Activated CD4-positive, alpha-beta T cell treated with anti-CD3 and anti-CD28 coated beads for 48 hours (primary cell): ENCODE data around the gene GPR39.

Source experiments
- DNase-seq: peaks from one replicate; pipeline ENCODE4 v3.0.0-alpha.2; 2020

Gene GPR39

GRCh38 chr2:132448331-132448730 is 31.7 kb downstream of the GPR39 start:
- no peak for DNase-seq

DNA sequence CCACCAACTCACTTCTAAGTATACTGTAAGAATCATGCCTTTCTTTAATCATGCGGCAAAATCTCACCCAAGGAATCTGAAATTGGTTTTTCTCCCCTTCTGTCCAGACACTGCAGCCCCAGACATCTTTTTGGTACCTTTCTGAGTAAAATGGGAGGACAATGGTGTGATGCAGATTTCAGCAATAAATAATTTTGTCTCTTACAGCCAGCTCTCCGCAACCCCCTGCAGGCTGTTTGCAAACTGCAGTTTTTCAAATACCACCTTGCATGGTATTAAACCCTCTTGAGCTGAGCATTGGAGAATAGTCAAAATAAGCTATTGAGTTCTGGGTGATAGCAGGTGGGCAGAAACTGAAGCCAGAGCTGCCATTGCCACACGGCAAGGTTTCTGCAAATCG is 32.2 kb downstream of the GPR39 start:
- DNase-seq = no peak

- no peak for DNase-seq
These were observed 33.3 kb downstream of the GPR39 start for GRCh38 chr2:132449868-132450267.

DNA sequence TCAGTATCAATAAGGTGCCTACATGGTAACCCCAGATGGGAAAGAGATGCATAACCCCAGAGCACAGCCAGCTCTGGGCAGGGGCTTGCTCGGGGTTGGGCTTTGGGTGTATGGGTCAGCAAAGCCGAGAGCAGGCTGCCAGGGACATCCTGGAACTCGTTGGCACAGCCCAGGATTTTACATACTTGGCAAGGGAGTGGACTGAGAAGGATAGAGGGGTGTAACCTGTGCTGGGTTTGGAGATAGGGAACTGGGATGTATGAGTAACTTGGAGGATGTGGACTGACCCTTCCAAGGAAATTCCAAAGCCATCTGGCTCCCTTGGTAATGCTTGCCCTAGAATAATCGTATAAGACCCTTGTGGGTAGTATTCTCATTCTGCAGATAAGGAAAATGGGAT is 44.2 kb downstream of the GPR39 start:
- DNase-seq = no peak

GRCh38 chr2:132462236-132462635 is 45.6 kb downstream of the GPR39 start:
- no peak for DNase-seq

GRCh38 chr2:132463719-132464118 is 47.1 kb downstream of the GPR39 start:
- no peak for DNase-seq

DNA sequence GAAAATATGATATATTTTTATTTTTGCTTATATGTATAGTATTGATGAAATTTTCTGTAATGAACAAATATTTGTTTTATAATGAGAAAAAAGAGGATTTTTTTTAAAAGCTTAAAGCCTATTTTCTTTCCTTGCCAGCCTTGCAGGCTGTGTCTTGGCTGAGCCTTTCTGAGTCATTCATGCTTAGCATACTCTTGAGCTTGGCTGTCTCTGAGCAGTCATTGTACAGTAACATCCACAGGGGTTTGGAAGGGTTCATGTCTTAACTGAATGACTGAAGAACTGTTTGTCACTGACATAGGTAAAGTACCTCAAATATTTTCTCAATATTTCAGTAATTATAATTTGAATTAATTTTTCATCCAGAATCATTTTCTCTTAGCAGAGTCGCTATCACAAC is 49.3 kb downstream of the GPR39 start:
- no peak for DNase-seq

- DNase-seq = no peak
These were observed 49.9 kb downstream of the GPR39 start for GRCh38 chr2:132466428-132467028.

GRCh38 chr2:132468821-132469675 is 52.4 kb downstream of the GPR39 start:
- DNase-seq = no peak

- DNase-seq = no peak
These were observed 54.1 kb downstream of the GPR39 start for GRCh38 chr2:132470746-132471145.

- DNase-seq = no peak
These were observed 56.7 kb downstream of the GPR39 start for GRCh38 chr2:132473174-132473883.

- no peak for DNase-seq
These were observed 59.0 kb downstream of the GPR39 start for GRCh38 chr2:132475615-132476014.

DNA sequence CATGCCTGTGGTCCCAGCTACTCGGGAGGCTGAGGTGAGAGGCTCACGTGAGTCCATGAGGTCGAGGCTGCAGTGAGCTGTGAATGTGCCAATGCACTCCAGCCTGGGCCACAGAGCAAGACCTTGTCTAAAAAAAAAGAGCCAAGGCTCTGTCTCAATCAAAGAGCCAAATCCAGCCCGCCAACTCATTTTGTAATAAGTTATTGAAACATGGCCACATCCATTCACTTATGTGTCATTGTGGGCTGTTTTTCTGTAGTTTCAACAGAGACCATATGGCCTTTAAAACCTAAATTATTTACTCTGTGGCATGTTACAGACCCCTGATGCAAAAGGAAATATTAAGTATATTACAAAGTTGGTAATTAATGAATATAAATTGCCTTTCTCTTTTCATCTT is 60.8 kb downstream of the GPR39 start:
- no peak for DNase-seq

GRCh38 chr2:132477962-132478361 is 61.4 kb downstream of the GPR39 start:
- no peak for DNase-seq

- DNase-seq = no peak
These were observed 62.0 kb downstream of the GPR39 start for GRCh38 chr2:132478461-132479105.

DNA sequence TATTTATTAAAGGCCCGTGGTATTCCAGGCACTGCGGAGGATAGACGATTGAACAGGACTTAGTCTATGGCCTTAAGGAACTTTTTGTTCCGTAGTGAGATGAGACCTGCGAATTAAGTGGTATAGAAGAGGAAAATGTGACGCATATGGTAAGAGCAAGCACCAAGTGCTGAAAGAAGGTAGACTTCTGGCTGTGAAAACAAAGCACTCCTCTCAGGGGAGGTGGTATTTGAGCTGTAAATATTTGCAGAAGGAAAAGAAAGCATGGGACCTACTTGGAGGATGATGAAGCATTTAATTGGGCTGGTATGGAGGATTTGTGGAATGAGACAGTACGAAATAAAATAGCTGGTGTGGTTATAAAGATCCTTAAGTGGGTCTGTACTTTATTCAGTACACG is 62.5 kb downstream of the GPR39 start:
- no peak for DNase-seq

DNA sequence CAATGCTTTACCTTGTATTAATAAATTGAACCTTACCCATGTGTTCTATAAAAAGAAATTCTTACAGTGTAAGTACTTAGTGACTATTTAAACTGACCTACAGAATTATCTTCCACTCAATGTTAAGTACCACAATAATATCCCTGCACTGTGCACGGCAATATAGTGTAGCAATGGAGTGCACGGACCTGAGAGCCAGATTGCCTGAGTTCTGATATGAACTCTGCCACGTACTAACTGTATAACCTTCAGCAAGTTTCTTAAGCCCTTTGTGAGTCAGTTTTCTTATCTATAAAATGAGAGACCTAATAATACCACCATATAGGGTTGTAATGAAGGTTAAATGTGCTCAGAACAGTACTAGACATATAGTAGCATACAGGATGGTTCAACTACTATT is 66.2 kb downstream of the GPR39 start:
- no peak for DNase-seq

- DNase-seq = no peak
These were observed 67.5 kb downstream of the GPR39 start for GRCh38 chr2:132484144-132484543.

DNA sequence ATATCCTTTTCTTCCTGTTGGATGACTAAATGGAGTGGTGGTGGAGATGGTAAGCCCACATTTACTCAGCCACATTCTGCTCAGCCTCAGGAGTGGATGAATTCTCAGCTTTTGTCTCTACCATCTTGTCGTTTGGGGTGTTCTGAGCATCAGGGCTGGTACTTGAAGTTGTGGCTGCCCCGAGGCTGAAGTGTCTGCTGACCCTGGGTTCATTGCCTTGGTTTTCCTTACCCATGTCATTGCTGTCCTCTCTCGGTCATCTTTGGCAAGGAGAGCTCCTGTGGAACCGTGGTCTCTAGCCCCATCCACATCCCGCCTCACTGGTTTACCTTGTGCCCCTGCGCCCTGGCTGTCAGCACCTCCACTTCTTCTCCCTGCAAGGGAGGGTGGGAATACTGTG is 71.9 kb downstream of the GPR39 start:
- no peak for DNase-seq

DNA sequence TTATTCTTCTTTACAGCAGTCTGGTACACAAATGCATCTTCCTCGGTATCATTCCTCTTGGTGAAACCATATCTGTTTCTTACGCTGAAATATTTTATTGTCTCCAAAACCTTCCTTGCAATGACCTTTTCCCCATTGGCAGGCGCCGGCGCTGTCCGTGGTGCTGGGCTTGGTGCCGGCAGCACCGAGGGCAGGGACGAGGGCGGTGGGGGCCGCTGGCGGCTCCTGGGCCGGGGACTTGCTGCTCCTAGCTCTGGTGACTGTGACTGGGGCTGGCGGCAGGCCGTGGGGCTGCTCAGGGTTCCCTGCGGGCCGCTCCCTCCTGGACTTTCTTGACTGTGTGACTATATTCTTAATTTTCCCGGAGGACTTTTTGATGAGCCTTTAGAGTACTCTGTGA is 72.5 kb downstream of the GPR39 start:
- DNase-seq = peak; percentile 2

DNA sequence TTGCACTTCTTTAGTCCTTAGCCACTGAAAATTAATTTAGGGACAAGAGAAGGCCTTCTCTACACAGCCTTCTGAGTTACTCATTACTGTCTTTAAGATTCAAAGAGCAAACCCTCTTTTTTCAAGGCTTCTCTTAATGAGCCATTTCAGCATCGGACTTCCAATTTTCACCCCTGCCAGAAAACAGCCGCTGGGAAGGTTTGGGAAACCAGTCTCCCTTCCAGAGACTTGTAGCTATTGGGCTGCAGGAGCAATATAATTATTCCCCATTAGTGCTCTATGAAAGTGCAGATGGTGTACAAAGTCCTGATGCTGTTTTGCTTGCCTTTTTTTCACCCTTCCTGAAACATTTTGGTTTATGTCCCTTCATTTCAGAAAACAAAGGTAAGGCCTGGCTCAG is 79.3 kb downstream of the GPR39 start:
- DNase-seq = no peak

DNA sequence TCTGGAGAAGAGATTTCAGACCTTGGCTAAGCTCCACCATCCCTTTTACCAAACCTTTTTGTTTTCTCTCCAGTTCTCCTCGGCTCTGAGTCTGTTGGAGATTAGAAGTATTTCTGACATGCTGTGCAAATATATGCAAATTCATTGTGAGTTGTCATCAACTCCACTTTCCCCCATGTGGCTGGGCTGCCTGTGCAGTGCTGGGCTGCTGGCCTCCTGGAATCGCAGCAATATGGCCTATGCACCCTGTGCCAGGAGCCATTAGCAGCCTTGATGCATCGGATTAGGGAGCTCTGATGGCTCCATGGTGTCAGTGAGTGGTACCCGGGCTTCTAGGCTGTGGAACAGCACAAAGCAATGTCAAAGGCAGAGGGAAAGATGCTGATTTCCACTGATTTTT is 80.0 kb downstream of the GPR39 start:
- no peak for DNase-seq

DNA sequence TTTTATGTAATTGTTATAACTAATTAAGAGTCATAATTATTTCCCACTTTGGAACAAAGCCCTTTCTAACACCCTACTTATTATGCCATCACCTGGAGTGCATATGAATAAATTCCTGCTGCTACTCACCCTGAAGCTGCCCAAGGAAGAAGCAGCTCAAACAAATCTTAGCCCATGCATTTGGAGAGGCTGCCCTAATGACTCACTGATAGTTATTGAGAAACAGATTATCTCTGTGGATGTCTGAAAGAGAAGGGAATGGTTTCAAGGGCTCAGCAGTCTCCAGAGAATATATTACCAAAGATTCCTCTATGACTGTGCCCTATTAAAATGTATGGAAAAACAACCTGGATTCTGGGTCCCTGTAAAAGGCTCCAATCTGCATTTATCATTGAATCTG is 81.0 kb downstream of the GPR39 start:
- DNase-seq = no peak

- DNase-seq = no peak
These were observed 87.1 kb downstream of the GPR39 start for GRCh38 chr2:132503701-132504100.
